ENCODE measurements around the gene AP1B1. TPM values are rescaled to one million over a fixed set of nuclear protein-coding genes. Genes with fewer than 3 reads are reported as not detected.

The AP1B1 gene
- polyA plus RNA-seq, 1 donor (not counting 4 experiments of a cell fraction or from before 2014, with no cell fraction given): 55.3 TPM

GRCh38 chr22:29351042-29351441 lies 37.3 kb downstream of the AP1B1 start:
- no peak overlapping the region for H3K9ac ChIP-seq (ENCODE audit: control insufficient read depth, extremely low read depth, insufficient read depth, low read length)
- no peak overlapping the region for H3K4me2 ChIP-seq (ENCODE audit: control insufficient read depth, extremely low read depth, insufficient read depth, low read depth, low read length)
- no peak overlapping the region for H3K27ac ChIP-seq (ENCODE audit: control insufficient read depth, insufficient read depth, low read length)
- FAIRE-seq: no peak
- no peak overlapping the region for H2AFZ ChIP-seq (ENCODE audit: control insufficient read depth, low read length)
- H3K36me3 ChIP-seq (ENCODE audit: control insufficient read depth in 2 of 2, extremely low read depth in 1 of 2, insufficient read depth in 2 of 2, low read length in 2 of 2): peaks cover 49 to 63% of the 10 kb centered on the region in 2 experiments
- dilution Hi-C loops (cut with MboI; ENCODE audit: extremely low pct_ligation_motif_present, low sequenced_read_pairs): no loop called here
- no peaks in the 10 kb centered on the region for H3K27me3 ChIP-seq (ENCODE audit: control insufficient read depth, extremely low read depth, insufficient read depth, low read length)
- TF ChIP-seq EZH2 (IDR thresholded peaks at IDR 0.05; ENCODE audit: low read length) (no peak), CTCF (optimal IDR thresholded peaks at IDR 0.05 in 1 of 3, IDR thresholded peaks at IDR 0.05 in 1 of 3, conservative IDR thresholded peaks at IDR 0.05 in 1 of 3; ENCODE audit: extremely low read depth in 1 of 3, insufficient read depth in 2 of 3, low read length in 3 of 3) (no peak)
- H4K20me1 ChIP-seq (ENCODE audit: control insufficient read depth, extremely low read depth, insufficient read depth, low read length): no peaks in the 10 kb centered on the region
- no peaks in the 10 kb centered on the region for H3K4me1 ChIP-seq (ENCODE audit: control insufficient read depth, extremely low read depth, insufficient read depth, low read length)
- no peaks in the 10 kb centered on the region for H3K9me1 ChIP-seq (ENCODE audit: control insufficient read depth, extremely low read depth, insufficient read depth, low read length)
- H3K9me3 ChIP-seq (ENCODE audit: control insufficient read depth, low read depth, low read length): no peaks in the 10 kb centered on the region
- DNase-seq (ENCODE audit: low read depth, low spot score): no peak
- H3K79me2 ChIP-seq (ENCODE audit: control insufficient read depth, insufficient read depth, low read length): no peaks in the 10 kb centered on the region
- H3K4me3 ChIP-seq (ENCODE audit: control insufficient read depth in 2 of 3, extremely low read depth in 1 of 3, insufficient read depth in 2 of 3, low read depth in 1 of 3, low read length in 3 of 3): no peak overlapping the region

GRCh38 chr22:29348956-29349355 lies 39.4 kb downstream of the AP1B1 start:
- H3K9ac ChIP-seq (ENCODE audit: control insufficient read depth, extremely low read depth, insufficient read depth, low read length): no peak overlapping the region
- H3K4me2 ChIP-seq (ENCODE audit: control insufficient read depth, extremely low read depth, insufficient read depth, low read depth, low read length): no peak overlapping the region
- dilution Hi-C loops (cut with MboI; ENCODE audit: extremely low pct_ligation_motif_present, low sequenced_read_pairs): no loop called here

More at GRCh38 chr22:29348956-29349355, 39.4 kb downstream of the AP1B1 start:
- no peak overlapping the region for H3K4me3 ChIP-seq (ENCODE audit: control insufficient read depth in 2 of 3, extremely low read depth in 1 of 3, insufficient read depth in 2 of 3, low read depth in 1 of 3, low read length in 3 of 3)
- peaks cover 4% of the 10 kb centered on the region for H4K20me1 ChIP-seq (ENCODE audit: control insufficient read depth, extremely low read depth, insufficient read depth, low read length)
- H2AFZ ChIP-seq (ENCODE audit: control insufficient read depth, low read length): no peak overlapping the region
- peaks cover 9% of the 10 kb centered on the region for H3K4me1 ChIP-seq (ENCODE audit: control insufficient read depth, extremely low read depth, insufficient read depth, low read length)
- peaks cover 3% of the 10 kb centered on the region for H3K9me1 ChIP-seq (ENCODE audit: control insufficient read depth, extremely low read depth, insufficient read depth, low read length)
- DNase-seq (ENCODE audit: low read depth, low spot score) (no peak), FAIRE-seq (no peak)
- no peaks in the 10 kb centered on the region for H3K9me3 ChIP-seq (ENCODE audit: control insufficient read depth, low read depth, low read length)
- TF ChIP-seq EZH2 (IDR thresholded peaks at IDR 0.05; ENCODE audit: low read length): no peak
- TF ChIP-seq CTCF (optimal IDR thresholded peaks at IDR 0.05 in 1 of 3, IDR thresholded peaks at IDR 0.05 in 1 of 3, conservative IDR thresholded peaks at IDR 0.05 in 1 of 3; ENCODE audit: extremely low read depth in 1 of 3, insufficient read depth in 2 of 3, low read length in 3 of 3): no peak
- no peaks in the 10 kb centered on the region for H3K27me3 ChIP-seq (ENCODE audit: control insufficient read depth, extremely low read depth, insufficient read depth, low read length)
- H3K27ac ChIP-seq (ENCODE audit: control insufficient read depth, insufficient read depth, low read length): no peak overlapping the region
- no peaks in the 10 kb centered on the region for H3K79me2 ChIP-seq (ENCODE audit: control insufficient read depth, insufficient read depth, low read length)
- H3K36me3 ChIP-seq (ENCODE audit: control insufficient read depth in 2 of 2, extremely low read depth in 1 of 2, insufficient read depth in 2 of 2, low read length in 2 of 2): peaks cover 40 to 55% of the 10 kb centered on the region in 2 experiments

Measured in keratinocyte (primary cell).